ENCODE measurements around the gene EXOC2. TPM values are rescaled to one million over a fixed set of nuclear protein-coding genes. Genes with fewer than 3 reads are reported as not detected.

The EXOC2 gene
- total and polyA plus RNA-seq, 10 of the 15 experiments (the other 5 are each of a cell fraction or from before 2014, with no cell fraction given): 8.7 to 32.8 (median 20.7) TPM

DNA sequence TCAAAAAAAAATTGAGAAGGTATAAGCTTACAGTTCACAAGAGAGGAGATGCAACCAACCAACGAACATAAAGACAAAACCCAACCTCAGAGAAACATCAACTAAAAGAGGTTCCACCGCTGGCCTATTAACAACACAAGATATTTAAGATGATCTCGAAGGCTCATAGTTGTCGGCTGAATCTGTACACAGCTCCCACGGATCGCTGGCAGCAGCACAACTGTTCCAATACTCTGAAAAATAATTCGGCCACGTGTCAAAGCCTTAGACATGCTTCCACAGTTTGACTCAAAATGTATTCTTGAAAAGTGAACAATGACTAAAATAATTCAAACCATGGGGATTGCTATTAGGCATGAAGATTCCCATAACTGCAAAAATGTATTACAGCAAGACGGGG is 13.7 kb downstream of the EXOC2 start:
- H3K4me3 ChIP-seq: no peak overlapping the region
- H3K4me1 ChIP-seq (ENCODE audit: control insufficient read depth, insufficient read depth, low read length): peaks cover 4% of the 10 kb centered on the region
- no peak for ATAC-seq
- no peak overlapping the region for H3K27ac ChIP-seq (ENCODE audit: control insufficient read depth, insufficient read depth)
- no peak for DNase-seq (ENCODE audit: low read depth, low spot score)
- ChIA-PET RAD21 (ENCODE audit: unreplicated experiment) (no interaction called here), SMC1A (ENCODE audit: uncharacterized antibody, unreplicated experiment) (interaction anchor here (0.6 to 1.6 kb wide), 4 partner anchors 13 to 554 kb away, joined by 3 to 5 read pairs (median 3); no protein-coding TSS in a partner anchor), CTCF (interaction anchor here (0.6 to 2.1 kb wide), 5 partner anchors 26 to 369 kb away, joined by 3 to 6 read pairs (median 3); no protein-coding TSS in a partner anchor), POLR2A (no interaction called here)
- no peaks in the 10 kb centered on the region for H3K27me3 ChIP-seq (replicated peaks in 1 of 2; ENCODE audit: control insufficient read depth in 2 of 2, insufficient read depth in 2 of 2, low read length in 1 of 2)
- in situ Hi-C loops (cut with MboI) (no loop called here), intact Hi-C loops (cut with micrococcal nuclease; ENCODE audit: unreplicated experiment) (no loop called here)
- TF ChIP-seq KAT2A (conservative IDR thresholded peaks at IDR 0.05; ENCODE audit: control insufficient read depth, low read depth, low read length) (no peak), GABPA (IDR thresholded peaks at IDR 0.05; ENCODE audit: low read depth) (no peak), STAT3 (IDR thresholded peaks at IDR 0.05; ENCODE audit: low read depth, low read length) (no peak), RAD21 (IDR thresholded peaks at IDR 0.05; ENCODE audit: insufficient read depth, low read depth, low read length) (no peak), TARDBP (IDR thresholded peaks at IDR 0.05; ENCODE audit: borderline replicate concordance) (no peak)
- TF ChIP-seq, protein P1, sequence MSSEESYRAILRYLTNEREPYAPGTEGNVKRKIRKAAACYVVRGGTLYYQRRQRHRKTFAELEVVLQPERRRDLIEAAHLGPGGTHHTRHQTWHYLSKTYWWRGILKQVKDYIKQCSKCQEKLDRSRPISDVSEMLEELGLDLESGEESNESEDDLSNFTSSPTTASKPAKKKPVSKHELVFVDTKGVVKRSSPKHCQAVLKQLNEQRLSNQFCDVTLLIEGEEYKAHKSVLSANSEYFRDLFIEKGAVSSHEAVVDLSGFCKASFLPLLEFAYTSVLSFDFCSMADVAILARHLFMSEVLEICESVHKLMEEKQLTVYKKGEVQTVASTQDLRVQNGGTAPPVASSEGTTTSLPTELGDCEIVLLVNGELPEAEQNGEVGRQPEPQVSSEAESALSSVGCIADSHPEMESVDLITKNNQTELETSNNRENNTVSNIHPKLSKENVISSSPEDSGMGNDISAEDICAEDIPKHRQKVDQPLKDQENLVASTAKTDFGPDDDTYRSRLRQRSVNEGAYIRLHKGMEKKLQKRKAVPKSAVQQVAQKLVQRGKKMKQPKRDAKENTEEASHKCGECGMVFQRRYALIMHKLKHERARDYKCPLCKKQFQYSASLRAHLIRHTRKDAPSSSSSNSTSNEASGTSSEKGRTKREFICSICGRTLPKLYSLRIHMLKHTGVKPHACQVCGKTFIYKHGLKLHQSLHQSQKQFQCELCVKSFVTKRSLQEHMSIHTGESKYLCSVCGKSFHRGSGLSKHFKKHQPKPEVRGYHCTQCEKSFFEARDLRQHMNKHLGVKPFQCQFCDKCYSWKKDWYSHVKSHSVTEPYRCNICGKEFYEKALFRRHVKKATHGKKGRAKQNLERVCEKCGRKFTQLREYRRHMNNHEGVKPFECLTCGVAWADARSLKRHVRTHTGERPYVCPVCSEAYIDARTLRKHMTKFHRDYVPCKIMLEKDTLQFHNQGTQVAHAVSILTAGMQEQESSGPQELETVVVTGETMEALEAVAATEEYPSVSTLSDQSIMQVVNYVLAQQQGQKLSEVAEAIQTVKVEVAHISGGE (CRISPR knock-in tag; IDR thresholded peaks at IDR 0.05): no peak
- TF ChIP-seq, protein P2, sequence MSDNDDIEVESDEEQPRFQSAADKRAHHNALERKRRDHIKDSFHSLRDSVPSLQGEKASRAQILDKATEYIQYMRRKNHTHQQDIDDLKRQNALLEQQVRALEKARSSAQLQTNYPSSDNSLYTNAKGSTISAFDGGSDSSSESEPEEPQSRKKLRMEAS (IDR thresholded peaks at IDR 0.05; ENCODE audit: low read depth, low read length): no peak
- TF ChIP-seq, protein P3, sequence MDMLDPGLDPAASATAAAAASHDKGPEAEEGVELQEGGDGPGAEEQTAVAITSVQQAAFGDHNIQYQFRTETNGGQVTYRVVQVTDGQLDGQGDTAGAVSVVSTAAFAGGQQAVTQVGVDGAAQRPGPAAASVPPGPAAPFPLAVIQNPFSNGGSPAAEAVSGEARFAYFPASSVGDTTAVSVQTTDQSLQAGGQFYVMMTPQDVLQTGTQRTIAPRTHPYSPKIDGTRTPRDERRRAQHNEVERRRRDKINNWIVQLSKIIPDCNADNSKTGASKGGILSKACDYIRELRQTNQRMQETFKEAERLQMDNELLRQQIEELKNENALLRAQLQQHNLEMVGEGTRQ (IDR thresholded peaks at IDR 0.05; ENCODE audit: borderline replicate concordance, low read depth, low read length): no peak
- H4K20me1 ChIP-seq (ENCODE audit: control insufficient read depth, insufficient read depth): no peaks in the 10 kb centered on the region
- H3K9ac ChIP-seq (ENCODE audit: control insufficient read depth, insufficient read depth, low read length): no peak overlapping the region
- FAIRE-seq: no peak
- no TSS peak for BruUV-seq (replicated peaks)
- no peaks in the 10 kb centered on the region for H3K9me3 ChIP-seq (replicated peaks; ENCODE audit: control insufficient read depth, insufficient read depth, low read length)
- no peak overlapping the region for H3K4me2 ChIP-seq (ENCODE audit: control insufficient read depth, insufficient read depth)
- H3K36me3 ChIP-seq (ENCODE audit: control insufficient read depth in 2 of 2, insufficient read depth in 2 of 2, low read length in 1 of 2): peaks cover 0 to 4% of the 10 kb centered on the region in 2 experiments; a peak in 1 of 4 replicates
- WGBS (ENCODE audit: insufficient coverage, insufficient replicate concordance, low lambda C conversion rate, missing lambda C conversion rate): 85% methylated on average over 9 of the region's 9 CpGs
- peaks cover 14% of the 10 kb centered on the region for H3K79me2 ChIP-seq (ENCODE audit: control insufficient read depth, insufficient read depth, low read length)
- no peak overlapping the region for H2AFZ ChIP-seq (ENCODE audit: control insufficient read depth, low read depth, low read length)
